ENCODE results near the gene PPP1R12B.

DNA sequence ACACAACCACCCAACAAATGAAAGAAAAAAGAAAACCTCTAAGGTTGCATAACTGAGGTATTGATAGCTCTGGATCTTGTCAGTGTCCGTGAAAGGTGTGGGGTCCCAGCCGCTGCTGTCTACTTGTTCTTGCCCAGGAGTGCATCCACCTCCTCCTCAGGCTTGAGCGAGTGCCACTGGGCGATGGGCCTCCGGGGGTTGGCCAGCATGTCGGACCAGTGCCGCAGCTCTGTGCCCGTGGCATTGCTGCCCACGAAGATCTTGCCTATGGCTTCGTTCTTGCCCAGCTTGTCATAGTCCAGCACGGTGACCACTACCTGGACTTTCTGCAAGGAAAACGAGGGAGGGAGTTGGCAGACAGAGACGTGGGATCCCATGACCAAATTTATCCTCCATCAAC is 248.1 kb downstream of the PPP1R12B start:
- no peak for TF ChIP-seq CTCF (IDR thresholded peaks at IDR 0.05)
- TF ChIP-seq EP300 (IDR thresholded peaks at IDR 0.05) = no peak

Measured in ovary (tissue), 3 donors.